ENCODE data around the gene SERPINB3.

SERPINB3 gene

DNA sequence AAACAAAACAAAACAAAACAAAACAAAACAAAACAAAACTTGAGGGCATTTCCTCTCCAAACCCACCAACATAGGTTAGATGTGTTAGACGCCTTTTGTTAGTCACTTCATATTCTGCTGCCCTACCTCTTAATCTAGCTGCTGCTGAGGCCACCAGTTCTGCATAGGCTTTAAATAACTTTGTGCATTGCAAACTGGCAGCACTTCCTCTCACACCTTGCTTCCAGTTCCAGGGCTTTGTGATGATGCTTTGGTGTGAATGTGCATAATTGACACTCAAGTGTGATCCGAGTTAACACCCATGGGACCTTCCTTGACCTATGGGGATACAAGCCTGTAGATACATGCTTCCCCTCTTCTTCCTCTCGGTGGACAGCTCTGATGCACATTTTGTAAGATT, 38.8 kb upstream of the SERPINB3 start:
- no peaks in the 10 kb centered on the region for H3K36me3 ChIP-seq
- no peaks in the 10 kb centered on the region for H3K9me3 ChIP-seq
- H3K4me1 ChIP-seq (ENCODE audit: control insufficient read depth in 1 of 2, insufficient read depth in 1 of 2, low read depth in 1 of 2, low read length in 1 of 2) = no peaks in the 10 kb centered on the region
- H3K4me3 ChIP-seq (ENCODE audit: low read depth in 1 of 2, low read length in 1 of 2) = no peak overlapping the region
- TF ChIP-seq, protein P1, sequence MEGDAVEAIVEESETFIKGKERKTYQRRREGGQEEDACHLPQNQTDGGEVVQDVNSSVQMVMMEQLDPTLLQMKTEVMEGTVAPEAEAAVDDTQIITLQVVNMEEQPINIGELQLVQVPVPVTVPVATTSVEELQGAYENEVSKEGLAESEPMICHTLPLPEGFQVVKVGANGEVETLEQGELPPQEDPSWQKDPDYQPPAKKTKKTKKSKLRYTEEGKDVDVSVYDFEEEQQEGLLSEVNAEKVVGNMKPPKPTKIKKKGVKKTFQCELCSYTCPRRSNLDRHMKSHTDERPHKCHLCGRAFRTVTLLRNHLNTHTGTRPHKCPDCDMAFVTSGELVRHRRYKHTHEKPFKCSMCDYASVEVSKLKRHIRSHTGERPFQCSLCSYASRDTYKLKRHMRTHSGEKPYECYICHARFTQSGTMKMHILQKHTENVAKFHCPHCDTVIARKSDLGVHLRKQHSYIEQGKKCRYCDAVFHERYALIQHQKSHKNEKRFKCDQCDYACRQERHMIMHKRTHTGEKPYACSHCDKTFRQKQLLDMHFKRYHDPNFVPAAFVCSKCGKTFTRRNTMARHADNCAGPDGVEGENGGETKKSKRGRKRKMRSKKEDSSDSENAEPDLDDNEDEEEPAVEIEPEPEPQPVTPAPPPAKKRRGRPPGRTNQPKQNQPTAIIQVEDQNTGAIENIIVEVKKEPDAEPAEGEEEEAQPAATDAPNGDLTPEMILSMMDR (IDR thresholded peaks at IDR 0.05) = no peak
- peaks cover 40% of the 10 kb centered on the region for H3K27me3 ChIP-seq
- H3K27ac ChIP-seq = no peak overlapping the region

DNA sequence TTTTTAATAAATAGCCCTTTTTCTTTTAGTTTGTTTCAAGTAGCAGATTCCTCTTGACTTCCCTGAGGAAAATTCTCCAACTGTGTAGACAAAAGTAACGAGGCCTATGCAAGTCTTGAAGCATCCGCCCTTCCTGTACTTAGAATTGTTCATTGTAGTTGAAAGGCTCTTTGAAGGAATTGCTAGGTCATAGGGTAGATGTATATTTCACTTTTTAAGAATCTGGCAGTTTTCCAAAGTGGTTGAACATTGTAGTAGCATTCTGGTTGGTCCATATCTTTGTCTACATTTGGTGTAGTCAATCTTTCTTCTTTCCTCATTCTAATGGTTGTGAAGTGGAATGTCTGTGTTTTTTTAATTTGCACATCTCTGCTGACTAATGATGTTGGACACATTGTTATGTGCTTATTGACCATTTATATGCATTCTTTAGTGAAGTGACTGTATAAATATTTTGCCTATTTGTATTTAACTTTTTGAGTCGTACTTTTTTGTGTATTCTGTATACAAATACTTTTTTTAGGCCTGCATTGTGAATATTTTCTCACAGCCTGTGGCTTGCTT, 35.5 kb upstream of the SERPINB3 start:
- Histone ChIP-seq H3K36me3 (no peaks in the 10 kb centered on the region), H3K9me3 (no peaks in the 10 kb centered on the region)
- TF ChIP-seq, protein P1 (IDR thresholded peaks at IDR 0.05) = no peak

DNA sequence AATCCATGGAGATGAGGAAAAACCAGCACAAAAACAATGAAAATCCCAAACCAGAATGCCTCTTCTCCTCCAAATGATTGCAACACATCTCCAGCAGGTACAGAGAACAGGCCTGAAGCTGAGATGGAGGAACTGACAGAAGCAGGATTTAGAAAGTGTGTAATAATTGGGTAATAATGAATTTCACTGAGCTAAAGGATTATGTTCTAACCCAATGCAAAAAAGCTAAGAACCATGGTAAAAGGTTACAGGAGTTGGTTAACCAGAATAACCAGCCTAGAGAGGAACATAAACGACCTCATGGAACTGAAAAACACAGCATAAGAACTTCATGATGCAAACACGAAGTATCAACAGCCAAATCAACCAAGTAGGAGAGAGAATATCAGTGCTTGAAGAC, 27.4 kb upstream of the SERPINB3 start:
- no peak overlapping the region for H3K27ac ChIP-seq
- H3K4me1 ChIP-seq (ENCODE audit: control insufficient read depth in 1 of 2, insufficient read depth in 1 of 2, low read depth in 1 of 2, low read length in 1 of 2) = peaks cover 12 to 18% of the 10 kb centered on the region in 2 experiments
- H3K9me3 ChIP-seq = no peaks in the 10 kb centered on the region
- TF ChIP-seq, protein P1 (IDR thresholded peaks at IDR 0.05) = no peak
- H3K27me3 ChIP-seq = no peaks in the 10 kb centered on the region
- H3K36me3 ChIP-seq = no peaks in the 10 kb centered on the region
- no peak overlapping the region for H3K4me3 ChIP-seq (ENCODE audit: low read depth in 1 of 2, low read length in 1 of 2)

More for the DNA sequence above, 35.5 kb upstream of the SERPINB3 start:
- Histone ChIP-seq H3K4me1 (ENCODE audit: control insufficient read depth in 1 of 2, insufficient read depth in 1 of 2, low read depth in 1 of 2, low read length in 1 of 2) (no peaks in the 10 kb centered on the region), H3K4me3 (ENCODE audit: low read depth in 1 of 2, low read length in 1 of 2) (no peak overlapping the region), H3K27me3 (peaks cover 13% of the 10 kb centered on the region), H3K27ac (no peak overlapping the region)

DNA sequence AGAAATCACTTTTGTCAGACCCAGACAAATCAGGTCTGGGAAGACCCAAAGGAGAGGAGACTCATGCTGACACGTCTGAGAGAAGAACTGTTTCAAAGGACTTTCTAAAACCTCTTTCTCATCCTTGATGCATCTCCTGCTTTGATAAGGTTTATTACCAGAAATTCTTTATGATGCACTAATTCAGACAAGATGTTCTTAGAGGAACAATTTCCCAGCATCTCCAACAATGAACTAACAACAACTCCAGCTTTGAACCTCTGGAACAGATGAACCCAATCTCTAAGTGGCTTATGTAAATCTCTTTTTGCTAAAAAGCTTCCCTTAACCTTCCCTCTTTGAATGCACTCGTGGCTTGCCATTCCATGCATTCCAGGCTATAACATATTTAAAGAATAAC, 25.2 kb upstream of the SERPINB3 start:
- Histone ChIP-seq H3K36me3 (no peaks in the 10 kb centered on the region), H3K27me3 (no peaks in the 10 kb centered on the region), H3K4me1 (ENCODE audit: control insufficient read depth in 1 of 2, insufficient read depth in 1 of 2, low read depth in 1 of 2, low read length in 1 of 2) (peaks cover 12 to 23% of the 10 kb centered on the region in 2 experiments), H3K4me3 (ENCODE audit: low read depth in 1 of 2, low read length in 1 of 2) (no peak overlapping the region), H3K27ac (no peak overlapping the region), H3K9me3 (no peaks in the 10 kb centered on the region)
- TF ChIP-seq, protein P1 (IDR thresholded peaks at IDR 0.05) = no peak

DNA sequence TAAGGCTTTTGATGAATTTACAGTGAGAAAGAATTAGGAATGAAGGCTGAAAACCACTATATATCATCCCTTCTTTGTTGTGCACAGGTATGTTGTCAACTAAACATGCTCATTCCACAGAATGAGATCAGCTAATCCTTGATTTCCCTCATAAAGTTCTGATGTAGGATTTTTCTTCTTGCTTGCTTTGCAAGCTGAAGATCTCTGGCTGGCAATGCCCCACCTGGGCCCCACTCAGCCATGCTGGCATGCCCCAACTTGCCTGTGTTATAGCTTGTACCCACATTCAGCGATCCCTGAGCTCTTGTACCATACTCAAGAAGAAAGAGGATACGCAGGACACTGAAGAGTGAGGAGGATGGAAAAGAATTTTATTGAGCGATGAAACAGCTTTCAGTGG, 23.0 kb upstream of the SERPINB3 start:
- TF ChIP-seq, protein P1 (IDR thresholded peaks at IDR 0.05) = no peak
- H3K27me3 ChIP-seq = no peaks in the 10 kb centered on the region

More for the DNA sequence above, 23.0 kb upstream of the SERPINB3 start:
- no peaks in the 10 kb centered on the region for H3K9me3 ChIP-seq
- H3K27ac ChIP-seq = no peak overlapping the region
- no peak overlapping the region for H3K4me3 ChIP-seq (ENCODE audit: low read depth in 1 of 2, low read length in 1 of 2)
- H3K36me3 ChIP-seq = no peaks in the 10 kb centered on the region
- H3K4me1 ChIP-seq (ENCODE audit: control insufficient read depth in 1 of 2, insufficient read depth in 1 of 2, low read depth in 1 of 2, low read length in 1 of 2) = peaks cover 12 to 21% of the 10 kb centered on the region in 2 experiments
